Right atrium auricular region (tissue), 2 donors: ENCODE data around the gene STK32B. TPM values are rescaled to one million over a fixed set of nuclear protein-coding genes. Genes with fewer than 3 reads are reported as not detected.

Experiments used
- DNase-seq: peaks from one replicate; pipeline ENCODE4 v3.0.0-alpha.2; 2019; ENCODE audit warnings: low spot score
- H3K27ac ChIP-seq, 2 donors: fragments of 200-600 bp; sonication (generic); 1 replicate in 1 of 2; 2 replicates in 1 of 2; pipeline ENCODE4 v1.5.1; 2016 to 2019
- H3K27me3 ChIP-seq, 2 donors: fragments of 200-600 bp; sonication (generic); one replicate each; pipeline versions ENCODE4 v1.5.1 to v1.6.0; 2017 to 2019
- H3K36me3 ChIP-seq: fragments of 200-600 bp; sonication (generic); one replicate; pipeline ENCODE4 v1.5.1; 2016
- H3K4me1 ChIP-seq, 2 donors: fragments of 200-600 bp; sonication (generic); one replicate each; pipeline versions ENCODE4 v1.5.1 to v1.6.0; 2017 to 2019
- H3K4me3 ChIP-seq, 2 donors: fragments of 200-600 bp; sonication (generic); 1 replicate in 1 of 2; 2 replicates in 1 of 2; pipeline ENCODE4 v1.5.1; 2017 to 2019; ENCODE audit warnings: mild to moderate bottlenecking in 1 of 2, moderate library complexity in 1 of 2
- H3K9me3 ChIP-seq, 2 donors: fragments of 200-600 bp; sonication (generic); one replicate each; pipeline ENCODE4 v1.5.1; 2019
- CTCF ChIP-seq, 2 donors: fragments of 200-600 bp; sonication (generic); IDR thresholded peaks; one replicate each; pipeline ENCODE4 v1.5.1; 2019; ENCODE audit warnings: antibody characterized with exemption in 2 of 2
- total RNA-seq, 2 donors: library from RNA; depleted of rRNA; stranded (reverse); fragments of >200 nt; gene quantifications; one replicate each; pipeline ENCODE4 v1.1.0, GENCODE V29; 2016

Gene STK32B
- total RNA-seq, 2 donors from 2014 or later: 0.31 to 0.59 TPM

- DNase-seq: no peak
- Histone ChIP-seq H3K36me3 (no peaks in the 10 kb centered on the region), H3K27ac (no peak overlapping the region), H3K4me3 (no peak overlapping the region), H3K4me1 (no peaks in the 10 kb centered on the region), H3K27me3 (no peaks in the 10 kb centered on the region), H3K9me3 (no peaks in the 10 kb centered on the region)
- TF ChIP-seq CTCF (IDR thresholded peaks at IDR 0.05): no peak
Measured at GRCh38 chr4:5204781-5205180, 153.5 kb downstream of the STK32B start.

- Histone ChIP-seq H3K4me3 (no peak overlapping the region), H3K36me3 (no peaks in the 10 kb centered on the region), H3K9me3 (no peaks in the 10 kb centered on the region), H3K27ac (no peak overlapping the region), H3K27me3 (no peaks in the 10 kb centered on the region), H3K4me1 (no peaks in the 10 kb centered on the region)
- no peak for DNase-seq
- TF ChIP-seq CTCF (IDR thresholded peaks at IDR 0.05): no peak
Measured at GRCh38 chr4:5206016-5206790, 154.9 kb downstream of the STK32B start.

DNA sequence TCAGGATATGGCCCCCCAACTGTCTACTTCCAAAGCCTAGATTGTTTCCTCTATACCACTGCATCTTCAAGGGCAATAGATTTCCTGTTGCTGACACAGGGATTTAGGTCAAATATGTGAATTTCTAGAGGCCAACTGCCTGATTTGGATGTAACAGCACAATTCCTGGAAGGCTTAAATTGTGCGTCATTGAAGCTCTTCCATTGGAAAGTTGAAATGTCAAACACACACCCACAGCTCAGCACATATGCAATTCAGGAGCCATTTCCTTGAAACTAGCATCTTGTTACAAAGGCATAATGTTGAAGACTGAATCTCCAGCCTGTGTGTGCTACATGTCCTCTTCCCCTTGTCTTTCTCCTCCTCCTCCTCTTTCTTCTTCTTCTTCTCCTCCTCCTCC, 158.6 kb downstream of the STK32B start:
- DNase-seq: no peak
- no peak overlapping the region for H3K27ac ChIP-seq

GRCh38 chr4:5211282-5211839, 160.1 kb downstream of the STK32B start:
- no peak for TF ChIP-seq CTCF (IDR thresholded peaks at IDR 0.05)
- Histone ChIP-seq H3K36me3 (no peaks in the 10 kb centered on the region), H3K4me3 (no peak overlapping the region), H3K27me3 (no peaks in the 10 kb centered on the region), H3K9me3 (no peaks in the 10 kb centered on the region), H3K4me1 (no peaks in the 10 kb centered on the region), H3K27ac (no peak overlapping the region)
- DNase-seq: no peak

More for the DNA sequence above, 158.6 kb downstream of the STK32B start:
- Histone ChIP-seq H3K9me3 (no peaks in the 10 kb centered on the region), H3K4me3 (no peak overlapping the region), H3K36me3 (no peaks in the 10 kb centered on the region), H3K4me1 (no peaks in the 10 kb centered on the region), H3K27me3 (no peaks in the 10 kb centered on the region)
- TF ChIP-seq CTCF (IDR thresholded peaks at IDR 0.05): no peak

DNA sequence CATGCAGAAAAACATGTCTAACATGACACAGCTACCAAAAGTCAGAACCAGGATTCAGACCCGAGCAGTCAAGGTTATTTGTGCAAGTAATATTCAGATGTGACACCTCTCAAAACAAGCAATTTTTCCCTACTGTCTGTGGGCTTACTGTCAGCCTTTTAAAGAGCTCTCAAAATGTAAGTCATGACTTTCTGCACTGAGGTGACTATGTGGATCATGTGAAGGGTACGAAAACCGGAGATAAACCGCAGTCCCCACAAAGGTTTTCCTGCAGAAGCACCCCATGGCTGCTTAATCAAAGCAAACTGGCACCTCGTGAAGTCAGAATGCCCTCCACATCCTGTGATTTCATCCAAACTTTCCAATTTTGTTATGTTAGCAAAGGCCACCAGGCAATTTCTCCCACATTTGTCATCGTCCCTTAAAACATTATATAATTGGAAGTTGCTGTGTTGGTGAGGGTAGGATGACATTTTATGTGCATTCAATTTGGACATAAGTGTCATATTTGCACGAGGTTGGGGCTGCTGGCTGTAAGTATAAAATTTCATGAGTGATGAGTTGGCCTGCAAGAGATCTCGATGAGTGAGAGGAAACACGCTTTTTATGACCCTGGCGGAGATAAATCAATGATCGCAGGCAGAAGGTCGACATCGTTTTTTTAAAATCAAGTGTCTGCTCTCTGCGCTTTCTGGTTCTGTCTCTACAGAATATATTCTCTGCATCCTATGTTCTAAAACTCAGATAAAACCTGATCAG, 161.2 kb downstream of the STK32B start:
- no peak for DNase-seq
- H3K27ac ChIP-seq: no peak overlapping the region
- H3K9me3 ChIP-seq: no peaks in the 10 kb centered on the region
- no peaks in the 10 kb centered on the region for H3K4me1 ChIP-seq
- no peak for TF ChIP-seq CTCF (IDR thresholded peaks at IDR 0.05)
- H3K27me3 ChIP-seq: no peaks in the 10 kb centered on the region
- H3K36me3 ChIP-seq: no peaks in the 10 kb centered on the region
- no peak overlapping the region for H3K4me3 ChIP-seq
